Measurements from ENCODE around the gene SLC25A38.

GRCh38 chr3:39405687-39406367 lies 22.7 kb downstream of the SLC25A38 start:
- TF ChIP-seq CTCF (optimal IDR thresholded peaks at IDR 0.05 in 1 of 3, IDR thresholded peaks at IDR 0.05 in 1 of 3, conservative IDR thresholded peaks at IDR 0.05 in 1 of 3; ENCODE audit: extremely low read depth in 1 of 3, insufficient read depth in 2 of 3, low read length in 3 of 3), result no peak
- no peak for TF ChIP-seq EZH2 (IDR thresholded peaks at IDR 0.05; ENCODE audit: low read length)
